SK-N-SH (cell line): ENCODE data around the gene MND1. TPM values are rescaled to one million over a fixed set of nuclear protein-coding genes. Genes with fewer than 3 reads are reported as not detected.

Source experiments
- CTCF ChIA-PET: fragments of 300-600, 350-600 bp; formaldehyde crosslinking; extraction: SDS; loops from one replicate; lab custom pipeline; 2021; lab: Yijun Ruan, JAX
- POLR2A ChIA-PET: fragments of 350-600 bp; sonication (Branson Sonifier 250); formaldehyde crosslinking; extraction: SDS; loops from one replicate; lab custom pipeline; 2020; ENCODE audit warnings: antibody characterized with exemption, inconsistent platforms; lab: Yijun Ruan, JAX
- DNase-seq: peaks from one replicate; pipeline ENCODE4 v3.0.0; 2012
- H2AFZ ChIP-seq: fragments of 200-600 bp; sonication (generic); 2 replicates; pipeline ENCODE4 v1.8.1; 2016; ENCODE audit warnings: antibody characterized with exemption, mild to moderate bottlenecking, low read depth
- H3F3A ChIP-seq: fragments of 200-600 bp; sonication (generic); replicated peaks from 2 replicates; pipeline ENCODE3; 2016; ENCODE audit warnings: antibody characterized with exemption, mild to moderate bottlenecking; ENCODE audit not compliant: insufficient read depth
- H3K27ac ChIP-seq, 2 experiments: fragments of 200-500 bp in 1 of 2; fragments of 200-600 bp in 1 of 2; sonication (Bioruptor generic) in 1 of 2; sonication (generic), shearing (Covaris generic) in 1 of 2; 2 replicates each; pipeline versions ENCODE4 v1.5.1 to v1.6.1; 2014 to 2016; ENCODE audit warnings: low read depth in 2 of 2, inconsistent platforms in 1 of 2, low read length in 1 of 2, mild to moderate bottlenecking in 1 of 2, mixed read lengths in 1 of 2
- H3K27me3 ChIP-seq: fragments of 200-600 bp; sonication (generic), shearing (Covaris generic); 2 replicates; pipeline ENCODE4 v1.6.1; 2016; ENCODE audit warnings: mixed run types; ENCODE audit not compliant: insufficient read depth
- H3K36me3 ChIP-seq, 2 experiments: fragments of 200-500 bp in 1 of 2; fragments of 200-600 bp in 1 of 2; sonication (Bioruptor generic) in 1 of 2; sonication (generic) in 1 of 2; replicated peaks in 1 of 2; 2 replicates each; pipeline versions ENCODE3 to v1.5.1; 2014 to 2016; ENCODE audit warnings: low read length in 1 of 2, mild to moderate bottlenecking in 1 of 2; ENCODE audit not compliant: insufficient read depth in 2 of 2, control insufficient read depth in 1 of 2
- H3K4me1 ChIP-seq, 2 experiments: fragments of 200-500 bp in 1 of 2; fragments of 200-600 bp in 1 of 2; sonication (Bioruptor generic) in 1 of 2; sonication (generic), shearing (Covaris generic) in 1 of 2; 2 replicates each; pipeline versions ENCODE4 v1.5.1 to v1.6.1; 2014 to 2016; ENCODE audit warnings: low read depth in 1 of 2, low read length in 1 of 2, mixed run types in 1 of 2; ENCODE audit not compliant: insufficient read depth in 2 of 2, control insufficient read depth in 1 of 2
- H3K4me2 ChIP-seq: fragments of 200-600 bp; sonication (generic), shearing (Covaris generic); 2 replicates; pipeline ENCODE4 v1.6.1; 2017; ENCODE audit warnings: mixed run types
- H3K4me3 ChIP-seq, 2 experiments: fragments of 200-500 bp in 1 of 2; fragments of 200-600 bp in 1 of 2; sonication (Bioruptor generic) in 1 of 2; sonication (generic), shearing (Covaris generic) in 1 of 2; 2 replicates each; pipeline versions ENCODE4 v1.5.1 to v1.8.1; 2014 to 2016; ENCODE audit warnings: low read depth in 2 of 2, inconsistent platforms in 1 of 2, low read length in 1 of 2, mild to moderate bottlenecking in 1 of 2, mixed read lengths in 1 of 2, moderate library complexity in 1 of 2
- H3K79me2 ChIP-seq: fragments of 200-600 bp; sonication (generic); 2 replicates; pipeline ENCODE4 v1.8.1; 2017; ENCODE audit warnings: mild to moderate bottlenecking; ENCODE audit not compliant: insufficient read depth
- H3K9ac ChIP-seq: fragments of 200-600 bp; sonication (generic); 2 replicates; pipeline ENCODE4 v1.6.1; 2017; ENCODE audit warnings: mixed run types
- H3K9me2 ChIP-seq: fragments of 200-600 bp; sonication (generic); 2 replicates; pipeline ENCODE4 v1.6.1; 2017; ENCODE audit warnings: mixed run types
- H3K9me3 ChIP-seq: fragments of 200-600 bp; sonication (generic); 2 replicates; pipeline ENCODE4 v1.6.1; 2017; ENCODE audit warnings: mixed run types, mild to moderate bottlenecking, moderate library complexity
- H4K20me1 ChIP-seq: fragments of 200-600 bp; sonication (generic); 2 replicates; pipeline ENCODE4 v1.6.1; 2017; ENCODE audit warnings: mild to moderate bottlenecking, mixed run types; ENCODE audit not compliant: insufficient read depth
- EZH2phosphoT487 ChIP-seq: fragments of 200-600 bp; sonication (generic); IDR thresholded peaks from 2 replicates; pipeline ENCODE4 v1.6.1; 2017; ENCODE audit warnings: low read depth, mixed run types, mild to moderate bottlenecking, antibody characterized with exemption, moderate library complexity, borderline replicate concordance
- FOXJ3 ChIP-seq: sonication (generic); formaldehyde crosslinking; IDR thresholded peaks from 2 replicates; pipeline ENCODE4 v1.5.1; 2020; ENCODE audit warnings: mild to moderate bottlenecking, missing genetic modification reagents
- FOXM1 ChIP-seq: IDR thresholded peaks from 2 replicates; pipeline ENCODE4 v1.4.0; 2012; ENCODE audit warnings: low read depth, mild to moderate bottlenecking
- GABPA ChIP-seq: IDR thresholded peaks from 2 replicates; pipeline ENCODE4 v1.4.0; 2012; ENCODE audit warnings: low read depth, mild to moderate bottlenecking
- IRF3 ChIP-seq: fragments of 150-350 bp; IDR thresholded peaks from 2 replicates; pipeline ENCODE4 v1.6.1; 2016; ENCODE audit warnings: mild to moderate bottlenecking, low read depth, low read length
- JUND ChIP-seq: IDR thresholded peaks from 2 replicates; pipeline ENCODE4 v1.4.0; 2012
- MAX ChIP-seq: IDR thresholded peaks from 2 replicates; pipeline ENCODE4 v1.4.0; 2012; ENCODE audit warnings: low read depth
- MEF2A ChIP-seq: IDR thresholded peaks from 2 replicates; pipeline ENCODE4 v1.4.0; 2012; ENCODE audit warnings: low read depth, borderline replicate concordance
- MXI1 ChIP-seq: IDR thresholded peaks from 2 replicates; pipeline ENCODE4 v1.6.1; 2012; ENCODE audit warnings: mild to moderate bottlenecking, low read depth, low read length, improper control_type of control experiment
- NFIC ChIP-seq: IDR thresholded peaks from 2 replicates; pipeline ENCODE4 v1.4.0; 2012; ENCODE audit warnings: borderline replicate concordance
- NRF1 ChIP-seq: IDR thresholded peaks from 2 replicates; pipeline ENCODE4 v1.6.1; 2012; ENCODE audit warnings: low read depth, mild to moderate bottlenecking, low read length
- PBX3 ChIP-seq: IDR thresholded peaks from 2 replicates; pipeline ENCODE4; 2012
- RAD21 ChIP-seq: IDR thresholded peaks from 2 replicates; pipeline ENCODE4 v1.6.1; 2012; ENCODE audit warnings: mild to moderate bottlenecking, low read length
- RCOR1 ChIP-seq: fragments of 150-350 bp; IDR thresholded peaks from 2 replicates; pipeline ENCODE4 v1.6.1; 2017; ENCODE audit warnings: antibody characterized with exemption, low read length
- RFX5 ChIP-seq: IDR thresholded peaks from 2 replicates; pipeline ENCODE4 v1.6.1; 2012; ENCODE audit warnings: mild to moderate bottlenecking, improper control_type of control experiment, low read length
- TCF12 ChIP-seq: IDR thresholded peaks from 2 replicates; pipeline ENCODE4 v1.4.0; 2012
- YY1 ChIP-seq: IDR thresholded peaks from 2 replicates; pipeline ENCODE4 v1.4.0; 2012; ENCODE audit warnings: low read depth, mild to moderate bottlenecking
- WGBS: methylation state at CpG from one replicate; pipeline ENCODE4 v1.1.6; 2017; ENCODE audit warnings: low lambda C conversion rate; 5-methylcytosine and 5-hydroxymethylcytosine counted together
- polyA plus RNA-seq, 3 experiments: library from polyadenylated mRNA; depleted of rRNA; stranded (reverse); fragments of >200 nt; gene quantifications; 2 replicates each; pipeline ENCODE4 v1.2.3, GENCODE V29; 2012

Gene MND1
- polyA plus RNA-seq, 1 of the 3 experiments (the other 2 are of a cell fraction): 2.4 TPM

GRCh38 chr4:153344131-153345011 is at the start of gene MND1 (continued):
- TF ChIP-seq IRF3 (no peak), GABPA (no peak; the same call in 1 of the 2 replicates), PBX3 (no peak), YY1 (peak; percentile 60; the same call in 1 of the 2 replicates), TCF12 (no peak), RAD21 (peak; percentile 86), RFX5 (no peak), MXI1 (peak; percentile 75; the same call in 1 of the 2 replicates), FOXJ3 (CRISPR knock-in tag) (no peak), EZH2phosphoT487 (no peak), JUND (no peak), FOXM1 (peak; percentile 59; the same call in 1 of the 2 replicates), RCOR1 (no peak), MAX (peak; percentile 71)

GRCh38 chr4:153295131-153295755 is 49.2 kb upstream of the MND1 start:
- Histone ChIP-seq H3K4me1 (peaks cover 0 to 6% of the 10 kb centered on the region in 2 experiments; a peak in 2 of 4 replicates), H3K27ac (no peak overlapping the region), H3K27me3 (no peaks in the 10 kb centered on the region), H3K79me2 (no peaks in the 10 kb centered on the region), H3K36me3 (peaks cover 39 to 57% of the 10 kb centered on the region in 2 experiments), H3K4me3 (no peak overlapping the region), H3K9me2 (no peaks in the 10 kb centered on the region), H3K9me3 (peaks cover 7% of the 10 kb centered on the region; the same call in 1 of the 2 replicates), H3K9ac (no peak overlapping the region), H3F3A (no peaks in the 10 kb centered on the region), H4K20me1 (no peaks in the 10 kb centered on the region), H3K4me2 (no peak overlapping the region), H2AFZ (no peak overlapping the region)
- 95% methylated on average over 15 of the region's 40 CpGs for WGBS
- TF ChIP-seq FOXJ3 (CRISPR knock-in tag): no peak
- no peak for TF ChIP-seq NFIC
- TF ChIP-seq NRF1: no peak
- no peak for TF ChIP-seq MEF2A
- CTCF ChIA-PET: interaction anchor here (1.3 kb wide), 1 partner anchor 153 kb away, joined by 5 read pairs; no protein-coding TSS in a partner anchor
- POLR2A ChIA-PET: no interaction called here
- DNase-seq: no peak
